OCI-LY1 (cell line): Measurements from ENCODE around the gene RAD50.
"Not testable (repeated sequence)": the region's sequence is repeated elsewhere in the genome, so short reads cannot be mapped to it uniquely, and the experiment has no call there.

ENCODE experiments used
- H2AFZ ChIP-seq: fragments of 200-600 bp; sonication (generic), shearing (Covaris generic); 2 replicates; pipeline ENCODE4 v1.6.0; 2014; ENCODE audit warnings: antibody characterized with exemption, mild to moderate bottlenecking, low read length
- H3F3A ChIP-seq: fragments of 200-600 bp; sonication (generic), shearing (Covaris generic); 2 replicates; pipeline ENCODE4 v1.6.0; 2014; ENCODE audit warnings: mild to moderate bottlenecking, antibody characterized with exemption, low read length, moderate library complexity; ENCODE audit not compliant: insufficient read depth
- H3K27ac ChIP-seq: fragments of 200-600 bp; sonication (generic); 2 replicates; pipeline ENCODE4 v1.5.1; 2014; ENCODE audit warnings: low read length, mixed run types, mild to moderate bottlenecking, low read depth; ENCODE audit not compliant: poor library complexity, severe bottlenecking
- H3K27me3 ChIP-seq: fragments of 200-600 bp; sonication (generic); 2 replicates; pipeline ENCODE4 v1.6.0; 2014; ENCODE audit warnings: antibody characterized with exemption, mild to moderate bottlenecking, low read length, moderate library complexity; ENCODE audit not compliant: insufficient read depth
- H3K36me3 ChIP-seq: fragments of 200-600 bp; sonication (generic); 2 replicates; pipeline ENCODE4 v1.6.1; 2014; ENCODE audit warnings: mild to moderate bottlenecking, antibody characterized with exemption, low read length, moderate library complexity, mixed read lengths; ENCODE audit not compliant: insufficient read depth
- H3K4me1 ChIP-seq: fragments of 200-600 bp; sonication (generic); 2 replicates; pipeline ENCODE4 v1.5.1; 2014; ENCODE audit warnings: mild to moderate bottlenecking, low read length, moderate library complexity; ENCODE audit not compliant: insufficient read depth, severe bottlenecking
- H3K4me2 ChIP-seq: fragments of 200-600 bp; sonication (generic), shearing (Covaris generic); 2 replicates; pipeline ENCODE4 v1.6.1; 2014; ENCODE audit warnings: low read length
- H3K4me3 ChIP-seq: fragments of 200-600 bp; sonication (generic); 2 replicates; pipeline ENCODE4 v1.5.1; 2014; ENCODE audit warnings: low read length, low read depth, mild to moderate bottlenecking, mixed read lengths; ENCODE audit not compliant: poor library complexity, severe bottlenecking
- H3K79me2 ChIP-seq: fragments of 200-600 bp; shearing (Covaris generic); 2 replicates; pipeline ENCODE4 v1.6.1; 2016; ENCODE audit warnings: mixed run types, low read length, mixed read lengths; ENCODE audit not compliant: insufficient read depth
- H3K9ac ChIP-seq: fragments of 200-600 bp; sonication (generic), shearing (Covaris generic); 2 replicates; pipeline ENCODE4 v1.6.1; 2014; ENCODE audit warnings: mild to moderate bottlenecking, low read length, mixed read lengths
- H3K9me2 ChIP-seq: fragments of 200-600 bp; sonication (generic), shearing (Covaris generic); 2 replicates; pipeline ENCODE4 v1.6.1; 2014; ENCODE audit warnings: low read depth, mild to moderate bottlenecking, low read length, mixed read lengths
- H3K9me3 ChIP-seq: fragments of 200-600 bp; shearing (Covaris generic); 2 replicates; pipeline ENCODE4 v1.6.1; 2014; ENCODE audit warnings: low read length, mixed read lengths
- H4K20me1 ChIP-seq: fragments of 200-600 bp; sonication (generic), shearing (Covaris generic); 2 replicates; pipeline ENCODE4 v1.6.0; 2016; ENCODE audit warnings: mild to moderate bottlenecking, low read length; ENCODE audit not compliant: insufficient read depth
- CTCF ChIP-seq: fragments of 200-600 bp; sonication (generic), shearing (Covaris generic); IDR thresholded peaks from 2 replicates; pipeline ENCODE4 v1.5.1; 2017; ENCODE audit warnings: mild to moderate bottlenecking, antibody characterized with exemption, low read length, moderate library complexity, mixed read lengths
- EZH2 ChIP-seq: fragments of 200-600 bp; sonication (generic), shearing (Covaris generic); IDR thresholded peaks from 2 replicates; pipeline ENCODE4 v1.8.0; 2017; ENCODE audit warnings: borderline replicate concordance, mixed run types, mild to moderate bottlenecking, antibody characterized with exemption, low read length, moderate library complexity, mixed read lengths

RAD50 gene

GRCh38 chr5:132559383-132560060, 2.7 kb downstream of the RAD50 start:
- peaks cover 29% of the 10 kb centered on the region for H3K79me2 ChIP-seq

GRCh38 chr5:132561601-132562000, 4.8 kb downstream of the RAD50 start:
- peaks cover 73% of the 10 kb centered on the region for H3K36me3 ChIP-seq

More at GRCh38 chr5:132559383-132560060, 2.7 kb downstream of the RAD50 start:
- no peak overlapping the region for H3K4me3 ChIP-seq
- H3F3A ChIP-seq, result no peaks in the 10 kb centered on the region
- H3K9me2 ChIP-seq, result no peaks in the 10 kb centered on the region
- H2AFZ ChIP-seq, result no peak overlapping the region
- no peak overlapping the region for H3K27ac ChIP-seq
- H3K9ac ChIP-seq, result peak overlapping the region; percentile 42; the same call in 1 of the 2 replicates
- no peak for TF ChIP-seq EZH2
- TF ChIP-seq CTCF, result no peak
- peaks cover 23% of the 10 kb centered on the region for H3K4me1 ChIP-seq
- H3K9me3 ChIP-seq, result peaks cover 10% of the 10 kb centered on the region
- H3K27me3 ChIP-seq, result no peaks in the 10 kb centered on the region
- peaks cover 52% of the 10 kb centered on the region for H3K36me3 ChIP-seq
- H3K4me2 ChIP-seq, result peak overlapping the region; percentile 79; the same call in 1 of the 2 replicates
- H4K20me1 ChIP-seq, result no peaks in the 10 kb centered on the region

GRCh38 chr5:132564555-132564954, 7.8 kb downstream of the RAD50 start:
- H3K4me1 ChIP-seq, H3K4me2 ChIP-seq, H3K27ac ChIP-seq, H4K20me1 ChIP-seq, H3K9me2 ChIP-seq, H3K27me3 ChIP-seq, H3K4me3 ChIP-seq, H2AFZ ChIP-seq, H3K79me2 ChIP-seq, H3F3A ChIP-seq, H3K9ac ChIP-seq: not testable (repeated sequence)
- peaks cover 96% of the 10 kb centered on the region for H3K36me3 ChIP-seq
- peaks cover 10% of the 10 kb centered on the region for H3K9me3 ChIP-seq

More at GRCh38 chr5:132561601-132562000, 4.8 kb downstream of the RAD50 start:
- Histone ChIP-seq H3K4me3 (no peak overlapping the region), H3F3A (no peaks in the 10 kb centered on the region), H3K27me3 (no peaks in the 10 kb centered on the region), H3K4me1 (peaks cover 16% of the 10 kb centered on the region), H4K20me1 (no peaks in the 10 kb centered on the region), H3K4me2 (no peak overlapping the region), H3K79me2 (peaks cover 29% of the 10 kb centered on the region), H3K9me3 (peaks cover 10% of the 10 kb centered on the region), H3K9ac (no peak overlapping the region), H2AFZ (no peak overlapping the region), H3K27ac (no peak overlapping the region), H3K9me2 (no peaks in the 10 kb centered on the region)
- TF ChIP-seq CTCF (no peak), EZH2 (no peak)

GRCh38 chr5:132566657-132567056, 9.9 kb downstream of the RAD50 start:
- no peaks in the 10 kb centered on the region for H3K27me3 ChIP-seq
- H3K36me3 ChIP-seq, result peaks cover 95% of the 10 kb centered on the region
- no peaks in the 10 kb centered on the region for H3K4me1 ChIP-seq
- H3K9me2 ChIP-seq, result no peaks in the 10 kb centered on the region
- no peak overlapping the region for H3K27ac ChIP-seq
- peaks cover 10% of the 10 kb centered on the region for H3K9me3 ChIP-seq
- H3K4me3 ChIP-seq, result no peak overlapping the region
- H2AFZ ChIP-seq, result no peak overlapping the region
- no peaks in the 10 kb centered on the region for H3F3A ChIP-seq
- no peaks in the 10 kb centered on the region for H4K20me1 ChIP-seq
- H3K4me2 ChIP-seq, result no peak overlapping the region
- no peak overlapping the region for H3K9ac ChIP-seq
- TF ChIP-seq EZH2 (no peak), CTCF (no peak)
- no peaks in the 10 kb centered on the region for H3K79me2 ChIP-seq
